Tibial nerve (tissue), 4 donors: ENCODE data around the gene FCER1G. TPM values are rescaled to one million over a fixed set of nuclear protein-coding genes. Genes with fewer than 3 reads are reported as not detected.

Experiments used
- DNase-seq, 2 donors: peaks; one replicate each; pipeline ENCODE4 v3.0.0-alpha.2; 2019; ENCODE audit warnings: low spot score in 2 of 2
- H3K27ac ChIP-seq, 4 donors: fragments of 200-600 bp; sonication (generic) in 3 of 4; one replicate each; pipeline ENCODE4 v1.5.1; 2017 to 2019; ENCODE audit warnings: mild to moderate bottlenecking in 1 of 4
- H3K27me3 ChIP-seq, 2 donors: fragments of 200-600 bp; sonication (generic) in 1 of 2; one replicate each; pipeline versions ENCODE4 v1.5.1 to v1.6.0; 2017 to 2019
- H3K36me3 ChIP-seq, 3 donors: fragments of 200-600 bp; sonication (generic); one replicate each; pipeline ENCODE4 v1.5.1; 2018 to 2019
- H3K4me1 ChIP-seq, 4 donors: fragments of 200-600 bp; sonication (generic) in 3 of 4; one replicate each; pipeline ENCODE4 v1.5.1; 2017 to 2019
- H3K4me3 ChIP-seq, 4 donors: fragments of 200-600 bp; sonication (generic) in 3 of 4; one replicate each; pipeline ENCODE4 v1.5.1; 2017 to 2019; ENCODE audit warnings: mild to moderate bottlenecking in 1 of 4, moderate library complexity in 1 of 4
- H3K9me3 ChIP-seq, 4 donors: fragments of 200-600 bp; sonication (generic) in 3 of 4; one replicate each; pipeline ENCODE4 v1.5.1; 2017 to 2019
- CTCF ChIP-seq, 5 experiments: fragments of 200-600 bp in 3 of 5; fragments of 450-650 bp in 2 of 5; sonication (generic) in 3 of 5; IDR thresholded peaks; one replicate each; pipeline ENCODE4 v1.5.1; 2016 to 2019; ENCODE audit warnings: antibody characterized with exemption in 5 of 5, mild to moderate bottlenecking in 3 of 5, moderate library complexity in 2 of 5
- EP300 ChIP-seq, 2 donors: sonication (generic); formaldehyde crosslinking; IDR thresholded peaks; one replicate each; pipeline ENCODE4 v1.6.1; 2017; ENCODE audit warnings: antibody characterized with exemption in 2 of 2, mild to moderate bottlenecking in 1 of 2
- POLR2A ChIP-seq, 2 donors: fragments of 450-650 bp; IDR thresholded peaks; one replicate each; pipeline ENCODE4 v1.6.1; 2017; ENCODE audit warnings: antibody characterized with exemption in 2 of 2, mild to moderate bottlenecking in 2 of 2, moderate library complexity in 2 of 2
- WGBS, 2 donors: methylation state at CpG; one replicate each; pipeline ENCODE4 v1.1.5; 2018; 5-methylcytosine and 5-hydroxymethylcytosine counted together
- total RNA-seq, 4 donors: library from RNA; depleted of rRNA; stranded (reverse); fragments of >200 nt; gene quantifications; one replicate each; pipeline ENCODE4 v1.1.0, GENCODE V29; 2016

FCER1G gene
- total RNA-seq, 4 donors from 2014 or later, result 40.6 to 190 (median 50.9) TPM

DNA sequence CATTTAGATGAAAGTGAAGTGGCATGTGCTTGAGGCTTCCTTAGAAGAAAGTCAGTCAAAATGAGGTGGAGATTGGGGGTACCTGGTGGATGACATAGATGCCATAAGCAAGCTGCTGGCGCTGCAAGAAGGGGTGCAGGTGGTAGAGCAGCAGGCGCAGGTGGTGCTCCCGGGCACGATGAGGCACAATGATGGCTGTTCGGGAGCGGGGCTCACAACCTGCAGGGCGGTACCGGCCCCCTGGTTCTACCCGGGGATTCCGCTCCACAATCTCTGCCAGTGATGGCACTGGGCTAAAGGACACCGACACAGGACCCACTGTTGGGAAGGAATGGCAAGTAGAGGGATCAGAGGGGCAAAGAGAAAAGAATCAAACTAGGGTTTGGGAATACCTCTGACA lies 40.2 kb upstream of the FCER1G start:
- Histone ChIP-seq H3K27ac (no peak overlapping the region), H3K36me3 (peaks cover 0 to 61% (median 19%) of the 10 kb centered on the region in 3 donors)

GRCh38 chr1:161175771-161176453 lies 39.2 kb upstream of the FCER1G start:
- H3K27ac ChIP-seq, result peak overlapping the region in 3 of 4 donors; percentile 85 to 99 (median 94)
- no peaks in the 10 kb centered on the region for H3K9me3 ChIP-seq
- WGBS, 2 donors, result 80 to 85% methylated on average over 10 of the region's 10 CpGs
- peak overlapping the region in 3 of 4 donors; percentile 60 to 97 (median 73) for H3K4me3 ChIP-seq
- H3K27me3 ChIP-seq, result no peaks in the 10 kb centered on the region
- no peak for DNase-seq
- peaks cover 0 to 51% (median 17%) of the 10 kb centered on the region in 3 donors for H3K36me3 ChIP-seq
- H3K4me1 ChIP-seq, result peaks cover 0 to 45% (median 16%) of the 10 kb centered on the region in 4 donors
- TF ChIP-seq POLR2A (IDR thresholded peaks at IDR 0.05) (no peak), CTCF (IDR thresholded peaks at IDR 0.05) (no peak), EP300 (IDR thresholded peaks at IDR 0.05) (no peak)

More for the DNA sequence above, 40.2 kb upstream of the FCER1G start:
- no peak for TF ChIP-seq EP300 (IDR thresholded peaks at IDR 0.05)
- TF ChIP-seq POLR2A (IDR thresholded peaks at IDR 0.05), result no peak
- no peak for TF ChIP-seq CTCF (IDR thresholded peaks at IDR 0.05)
- H3K4me1 ChIP-seq, result peaks cover 0 to 45% (median 16%) of the 10 kb centered on the region in 4 donors
- 90 to 96% methylated on average over 11 of the region's 11 CpGs for WGBS, 2 donors
- no peaks in the 10 kb centered on the region for H3K27me3 ChIP-seq
- no peak for DNase-seq
- no peaks in the 10 kb centered on the region for H3K9me3 ChIP-seq
- no peak overlapping the region for H3K4me3 ChIP-seq

GRCh38 chr1:161176468-161177111 lies 38.5 kb upstream of the FCER1G start:
- H3K36me3 ChIP-seq, result peaks cover 0 to 45% (median 11%) of the 10 kb centered on the region in 3 donors
- peak overlapping the region; percentile 83 to 99 (median 90) for H3K27ac ChIP-seq
- no peaks in the 10 kb centered on the region for H3K9me3 ChIP-seq
- peak overlapping the region; percentile 60 to 97 (median 66) for H3K4me3 ChIP-seq
- no peaks in the 10 kb centered on the region for H3K27me3 ChIP-seq
- TF ChIP-seq POLR2A (IDR thresholded peaks at IDR 0.05), result no peak
- TF ChIP-seq EP300 (IDR thresholded peaks at IDR 0.05), result no peak
- no peak for TF ChIP-seq CTCF (IDR thresholded peaks at IDR 0.05)
- WGBS, 2 donors, result 17 to 20% methylated on average over 17 of the region's 17 CpGs
- no peak for DNase-seq
- H3K4me1 ChIP-seq, result peaks cover 0 to 50% (median 16%) of the 10 kb centered on the region in 4 donors

- H3K36me3 ChIP-seq, result peaks cover 0 to 37% (median 5%) of the 10 kb centered on the region in 3 donors
- peak within 1 kb of the TSS; percentile 83 to 99 (median 90) for H3K27ac ChIP-seq
- no peaks in the 10 kb centered on the region for H3K9me3 ChIP-seq
- H3K4me1 ChIP-seq, result peaks cover 0 to 49% (median 17%) of the 10 kb centered on the region in 4 donors
- peak; percentile 87 to 92 for DNase-seq
- H3K27me3 ChIP-seq, result no peaks in the 10 kb centered on the region
- peak within 1 kb of the TSS; percentile 60 to 97 (median 66) for H3K4me3 ChIP-seq
- WGBS, 2 donors, result 5 to 6% methylated on average over 26 to 39 of the region's 50 CpGs
- TF ChIP-seq CTCF (IDR thresholded peaks at IDR 0.05), result peak in 1 of 5 experiments; percentile 13
- TF ChIP-seq EP300 (IDR thresholded peaks at IDR 0.05), result peak; percentile 65 to 94
- TF ChIP-seq POLR2A (IDR thresholded peaks at IDR 0.05), result peak; percentile 68 to 87
Observed at GRCh38 chr1:161177112-161177935, 37.8 kb upstream of the FCER1G start, which contains the start of gene B4GALT3. TSS of gene B4GALT3 (minus strand) at chr1:161177507. CDS start at chr1:161176060, 1,447 bp downstream.
